Skin of body (tissue), 2 donors: ENCODE measurements around the gene TADA3. TPM values are rescaled to one million over a fixed set of nuclear protein-coding genes. Genes with fewer than 3 reads are reported as not detected.
"Not testable (repeated sequence)": the region's sequence is repeated elsewhere in the genome, so short reads cannot be mapped to it uniquely, and the experiment has no call there.

Experiments used
- DNase-seq: peaks from one replicate; lab custom pipeline; 2025; lab: John Stamatoyannopoulos, UW
- total RNA-seq: library from RNA; depleted of rRNA; stranded (reverse); fragments of >200 nt; gene quantifications from one replicate; pipeline ENCODE4 v1.2.3, GENCODE V29; 2014

Gene TADA3
- total RNA-seq, 1 donor from 2014 or later, result 20.8 TPM

DNA sequence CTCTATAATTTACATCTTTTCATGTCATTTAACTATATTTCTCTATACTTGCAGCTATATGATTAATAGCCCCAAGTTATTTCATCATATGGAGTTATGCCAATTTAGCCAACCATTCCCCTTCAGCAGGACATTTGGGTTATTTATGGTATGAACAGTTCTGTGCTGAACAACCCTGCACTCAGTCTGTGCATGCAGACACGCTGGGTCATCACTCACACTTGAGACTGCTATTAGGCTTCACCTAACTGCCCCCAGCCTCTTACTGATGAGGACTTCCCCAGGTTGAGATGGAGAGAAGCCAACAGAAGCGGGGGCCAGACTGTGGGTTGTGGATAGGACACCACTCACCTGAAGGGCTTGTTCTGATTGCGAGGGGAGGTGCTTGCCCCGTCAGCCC lies 7.3 kb downstream of the TADA3 start:
- DNase-seq, result no peak

- no peak for DNase-seq
Measured at GRCh38 chr3:9783954-9784353, 8.3 kb downstream of the TADA3 start.

- no peak for DNase-seq
Measured at GRCh38 chr3:9782770-9783169, 9.5 kb downstream of the TADA3 start.

GRCh38 chr3:9781978-9782603 lies 10.2 kb downstream of the TADA3 start:
- no peak for DNase-seq

GRCh38 chr3:9781551-9781950 lies 10.7 kb downstream of the TADA3 start:
- no peak for DNase-seq

- no peak for DNase-seq
Measured at GRCh38 chr3:9780910-9781309, 11.4 kb downstream of the TADA3 start.

DNA sequence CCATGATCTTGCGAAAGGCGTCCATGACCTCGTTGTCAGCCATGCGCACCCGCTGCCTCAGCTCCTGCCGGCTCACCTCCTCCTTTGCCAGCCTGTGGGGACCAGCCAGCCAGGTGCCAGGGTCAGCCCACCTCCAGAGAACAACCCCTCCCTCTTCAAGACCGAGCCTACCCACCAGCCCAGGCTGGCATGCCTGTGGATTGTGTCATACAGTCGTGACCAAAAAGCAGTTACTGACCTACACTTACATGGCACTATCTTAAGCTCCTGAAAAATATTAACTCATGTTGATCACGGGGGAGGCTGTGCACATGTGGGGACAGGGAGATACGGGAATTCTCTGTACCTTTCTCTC lies 11.8 kb downstream of the TADA3 start:
- no peak for DNase-seq

- no peak for DNase-seq
Measured at GRCh38 chr3:9779721-9780457, 12.4 kb downstream of the TADA3 start.

- DNase-seq, result no peak
Measured at GRCh38 chr3:9779075-9779593, 13.1 kb downstream of the TADA3 start.

DNA sequence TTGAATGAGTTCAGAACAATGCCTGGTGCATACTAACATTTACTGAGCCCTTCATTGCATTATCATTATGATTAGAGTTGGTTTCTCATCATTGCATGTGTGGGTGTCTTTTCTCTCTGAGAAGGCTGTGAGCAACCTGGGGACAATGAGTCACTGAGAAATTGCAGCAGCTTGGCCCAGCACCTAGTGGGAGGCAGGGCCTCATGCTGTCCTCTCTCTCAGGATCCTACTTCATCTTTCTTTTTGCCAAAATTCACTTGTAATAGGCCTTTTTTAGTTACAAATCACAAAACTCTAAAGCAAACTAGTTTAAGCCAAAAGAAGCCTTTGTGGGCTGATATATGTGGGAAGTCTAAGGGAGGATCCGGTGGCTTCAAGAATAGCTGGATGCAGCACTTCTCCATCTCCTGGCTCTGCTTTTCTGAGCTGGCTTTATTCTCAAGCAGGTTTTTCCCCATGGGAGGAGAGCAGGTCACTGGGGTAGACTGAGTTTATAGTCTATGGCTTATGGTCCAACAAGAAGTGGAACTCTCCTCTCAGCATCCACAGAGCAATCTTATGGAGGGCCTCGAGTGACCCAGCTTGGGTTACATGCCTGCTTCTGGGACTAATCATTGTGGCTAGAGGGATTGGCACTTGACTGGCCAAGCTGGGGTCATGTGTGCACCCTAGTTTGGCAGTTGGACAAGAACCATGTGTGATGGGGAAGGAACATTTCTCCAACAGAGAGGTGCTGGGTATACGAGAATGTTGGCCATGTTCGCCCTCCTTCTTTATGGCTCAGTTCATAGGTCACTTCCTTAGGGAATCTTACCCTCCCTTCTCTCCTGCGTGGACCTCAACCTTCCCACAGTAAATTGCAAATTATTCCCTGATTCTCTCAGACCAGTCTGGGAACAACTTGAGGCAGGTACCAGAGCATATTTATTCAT lies 13.9 kb downstream of the TADA3 start:
- no peak for DNase-seq

DNA sequence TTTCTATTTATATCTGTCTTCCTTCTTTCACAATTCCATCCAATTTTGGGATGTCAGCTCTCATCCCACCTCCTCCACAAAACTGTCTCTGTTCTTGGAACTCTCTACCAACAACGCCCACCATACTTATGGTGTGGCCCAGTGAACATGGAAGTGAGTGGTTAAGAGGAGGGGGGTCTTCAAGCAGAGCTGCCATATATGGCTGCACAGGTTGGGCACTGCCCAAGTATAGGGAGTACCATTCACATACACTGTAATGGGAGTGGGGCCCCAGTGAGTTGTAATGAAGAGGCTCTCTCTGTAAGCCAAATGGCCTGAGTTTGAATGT lies 14.6 kb downstream of the TADA3 start:
- DNase-seq, result no peak

GRCh38 chr3:9776896-9777693 lies 15.2 kb downstream of the TADA3 start:
- no peak for DNase-seq

- not testable (repeated sequence) for DNase-seq
Measured at GRCh38 chr3:9771007-9771406, 21.3 kb downstream of the TADA3 start.

DNA sequence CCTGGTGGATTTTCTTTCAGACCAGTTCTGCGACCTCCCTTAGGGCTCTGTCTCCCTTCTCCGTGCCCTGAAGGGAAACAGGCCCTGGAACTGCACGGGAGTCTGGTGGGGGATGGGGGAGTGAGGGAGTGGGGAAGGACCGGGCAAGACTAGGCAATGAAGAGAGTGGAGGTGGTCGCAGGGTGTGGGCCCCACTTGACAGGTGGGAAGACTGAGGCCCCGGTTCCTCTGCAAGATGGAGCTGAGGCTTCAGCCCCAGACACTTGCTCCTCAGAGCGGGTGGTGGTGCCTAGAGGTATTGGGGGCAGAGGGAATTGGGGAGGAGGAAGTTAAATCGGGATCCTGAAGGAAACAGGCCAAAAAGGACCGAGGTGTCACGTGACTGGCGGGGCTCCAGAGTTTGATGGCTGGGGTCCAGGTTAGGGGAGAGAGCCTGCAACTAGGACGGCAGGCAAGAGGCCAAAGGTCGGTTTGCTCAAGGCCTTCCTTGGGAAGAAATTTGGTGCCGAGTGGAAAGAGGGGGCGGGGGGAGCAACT lies 21.9 kb downstream of the TADA3 start:
- peak; percentile 32 for DNase-seq

GRCh38 chr3:9769426-9770275 lies 22.6 kb downstream of the TADA3 start, which contains the start of gene CAMK1:
Gene CAMK1, minus strand, starts transcription at chr3:9769947. Its CDS starts 2,198 bp downstream, at chr3:9767749.
- peak; percentile 29 for DNase-seq

DNA sequence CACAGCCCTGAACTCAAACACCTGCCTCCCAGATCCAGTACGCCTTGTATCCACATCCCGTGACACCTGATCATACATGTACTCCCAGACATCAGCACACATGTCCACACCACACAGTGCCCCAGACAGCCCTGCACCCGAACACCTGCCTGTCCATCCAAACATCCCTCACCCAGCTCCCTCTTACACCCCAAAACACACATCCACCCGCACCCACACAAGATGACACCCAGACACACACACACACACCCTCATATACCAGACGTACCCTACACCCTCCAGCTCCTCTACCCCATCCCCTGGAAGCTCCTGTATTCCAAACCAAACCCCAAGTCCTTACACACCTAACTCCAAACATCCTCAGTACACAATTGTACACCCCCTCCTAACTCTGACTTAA lies 23.3 kb downstream of the TADA3 start:
- DNase-seq, result no peak

DNA sequence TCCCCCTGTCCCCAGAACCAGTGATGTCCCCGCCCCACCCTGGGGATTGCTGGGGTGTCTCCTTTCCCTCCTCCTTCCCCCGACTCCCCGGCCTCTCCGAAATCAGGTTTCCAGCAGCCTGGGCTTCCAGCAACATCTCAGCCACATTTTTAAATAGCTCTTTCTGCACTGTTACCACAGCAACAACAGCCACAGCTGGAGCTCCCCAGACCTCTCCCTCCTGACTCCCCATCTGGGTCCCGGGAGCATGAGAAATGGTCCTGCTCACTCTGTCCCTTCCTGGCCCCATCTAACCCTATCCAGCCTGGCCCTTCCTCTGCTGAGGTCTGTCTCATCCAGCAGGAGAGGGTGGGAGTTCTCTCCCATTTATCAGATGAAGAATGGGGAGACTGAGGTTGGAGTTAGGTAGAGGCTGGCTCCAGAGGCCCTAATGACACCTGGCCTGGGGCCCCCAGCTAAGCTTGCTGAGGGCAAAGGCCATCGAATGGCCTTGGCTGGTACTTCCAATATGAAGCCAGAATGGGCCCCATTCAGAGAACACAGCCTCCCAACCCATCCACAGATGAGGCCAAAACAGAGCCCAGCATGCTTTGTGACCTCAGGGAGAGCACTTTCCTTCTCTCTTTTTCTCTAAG lies 24.0 kb downstream of the TADA3 start:
- no peak for DNase-seq

- DNase-seq, result no peak
Measured at GRCh38 chr3:9767418-9767817, 24.9 kb downstream of the TADA3 start.

- no peak for DNase-seq
Measured at GRCh38 chr3:9765865-9766264, 26.4 kb downstream of the TADA3 start.
